Breast epithelium (tissue), 4 donors: ENCODE data around the gene NTN3. TPM values are rescaled to one million over a fixed set of nuclear protein-coding genes. Genes with fewer than 3 reads are reported as not detected.

Experiments used
- DNase-seq, 2 donors: peaks; one replicate each; pipeline ENCODE4 v3.0.0-alpha.2; 2019; ENCODE audit warnings: low spot score in 2 of 2
- H3K27ac ChIP-seq, 2 donors: fragments of 200-600 bp; sonication (generic) in 1 of 2; one replicate each; pipeline ENCODE4 v1.5.1; 2016 to 2019; ENCODE audit warnings: mild to moderate bottlenecking in 1 of 2
- H3K27me3 ChIP-seq, 2 donors: fragments of 200-600 bp; sonication (generic) in 1 of 2; one replicate each; pipeline versions ENCODE4 v1.5.1 to v1.6.0; 2017 to 2019; ENCODE audit warnings: control low read depth in 1 of 2, mild to moderate bottlenecking in 1 of 2
- H3K36me3 ChIP-seq: fragments of 200-600 bp; one replicate; pipeline ENCODE4 v1.5.1; 2019
- H3K4me1 ChIP-seq, 2 donors: fragments of 200-600 bp; sonication (generic); one replicate each; pipeline ENCODE4 v1.5.1; 2016 to 2019; ENCODE audit warnings: control low read depth in 1 of 2
- H3K4me3 ChIP-seq, 3 donors: fragments of 200-600 bp; sonication (generic); 1 replicate in 2 of 3; 2 replicates in 1 of 3; pipeline ENCODE4 v1.5.1; 2016 to 2019; ENCODE audit warnings: mild to moderate bottlenecking in 3 of 3, moderate library complexity in 2 of 3
- H3K9me3 ChIP-seq, 2 donors: fragments of 200-600 bp; sonication (generic) in 1 of 2; one replicate each; pipeline ENCODE4 v1.5.1; 2016 to 2019; ENCODE audit warnings: control low read depth in 1 of 2
- CTCF ChIP-seq, 3 donors: fragments of 450-650 bp; IDR thresholded peaks; one replicate each; pipeline ENCODE4 v1.5.1; 2016 to 2017; ENCODE audit warnings: antibody characterized with exemption in 3 of 3, mild to moderate bottlenecking in 3 of 3, moderate library complexity in 3 of 3
- POLR2A ChIP-seq: fragments of 450-650 bp; IDR thresholded peaks from one replicate; pipeline ENCODE4 v1.6.1; 2016; ENCODE audit warnings: antibody characterized with exemption, mild to moderate bottlenecking, moderate library complexity
- POLR2AphosphoS5 ChIP-seq, 3 donors: sonication (generic); formaldehyde crosslinking; IDR thresholded peaks; one replicate each; pipeline ENCODE4 v1.6.1; 2017; ENCODE audit warnings: antibody characterized with exemption in 3 of 3
- intact Hi-C: fragments of 100-400 bp; cut with DNase I; formaldehyde crosslinking; loops from one replicate; pipeline ENCODE4 v1.15.1; 2023; ENCODE audit warnings: low total_unique reads
- total RNA-seq, 3 donors: library from RNA; depleted of rRNA; stranded (reverse); fragments of >200 nt; gene quantifications; one replicate each; pipeline ENCODE4 v1.1.0, GENCODE V29; 2016

NTN3 gene
- total RNA-seq, 3 donors from 2014 or later: not detected

- Histone ChIP-seq H3K36me3 (no peaks in the 10 kb centered on the region), H3K9me3 (no peaks in the 10 kb centered on the region), H3K27me3 (no peaks in the 10 kb centered on the region), H3K4me3 (peak overlapping the region in 1 of 3 donors; percentile 40), H3K4me1 (peaks cover 10 to 27% of the 10 kb centered on the region in 2 donors), H3K27ac (peak overlapping the region; percentile 78 to 90)
- TF ChIP-seq CTCF (IDR thresholded peaks at IDR 0.05): no peak
- no peak for TF ChIP-seq POLR2AphosphoS5 (IDR thresholded peaks at IDR 0.05)
- no peak for TF ChIP-seq POLR2A
- no peak for DNase-seq
- intact Hi-C loops: no loop called here
Measured at GRCh38 chr16:2483939-2484897, 13.1 kb downstream of the NTN3 start.

DNA sequence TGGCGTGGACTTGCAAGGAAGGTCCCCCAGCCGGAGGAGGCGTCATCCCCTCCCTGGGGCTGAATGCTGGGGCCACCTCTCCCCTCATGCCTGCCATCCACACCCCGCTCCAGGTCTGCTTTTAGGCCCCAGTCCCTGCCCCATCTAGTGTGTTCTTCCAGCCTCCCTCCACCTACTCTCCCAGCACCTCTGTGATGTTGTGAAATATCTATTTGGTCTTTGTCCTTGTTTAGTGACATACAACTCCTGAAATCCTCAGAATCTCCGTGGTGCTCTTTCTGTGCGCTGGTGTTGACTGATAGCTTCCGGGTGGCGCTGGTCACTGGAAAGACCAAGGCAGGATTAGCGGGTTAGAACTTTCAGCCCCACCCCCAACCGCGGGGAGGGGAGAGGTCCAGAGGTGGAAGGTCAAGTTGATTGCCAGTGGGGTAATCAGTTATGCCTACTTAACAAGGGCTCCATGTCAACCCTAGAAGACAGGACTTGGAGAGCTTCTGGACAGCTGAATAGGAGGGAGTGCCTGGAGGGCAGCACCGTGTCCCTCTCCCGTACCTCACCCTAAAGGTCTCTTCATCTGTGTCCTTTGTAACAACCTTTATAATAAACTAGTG lies 13.9 kb downstream of the NTN3 start:
- TF ChIP-seq POLR2AphosphoS5 (IDR thresholded peaks at IDR 0.05) (no peak), POLR2A (no peak), CTCF (IDR thresholded peaks at IDR 0.05) (no peak)
- DNase-seq: no peak
- Histone ChIP-seq H3K36me3 (no peaks in the 10 kb centered on the region), H3K4me1 (peaks cover 10 to 27% of the 10 kb centered on the region in 2 donors), H3K27me3 (no peaks in the 10 kb centered on the region), H3K27ac (peak overlapping the region; percentile 78 to 90), H3K9me3 (no peaks in the 10 kb centered on the region), H3K4me3 (no peak overlapping the region)
- intact Hi-C loops: no loop called here

DNA sequence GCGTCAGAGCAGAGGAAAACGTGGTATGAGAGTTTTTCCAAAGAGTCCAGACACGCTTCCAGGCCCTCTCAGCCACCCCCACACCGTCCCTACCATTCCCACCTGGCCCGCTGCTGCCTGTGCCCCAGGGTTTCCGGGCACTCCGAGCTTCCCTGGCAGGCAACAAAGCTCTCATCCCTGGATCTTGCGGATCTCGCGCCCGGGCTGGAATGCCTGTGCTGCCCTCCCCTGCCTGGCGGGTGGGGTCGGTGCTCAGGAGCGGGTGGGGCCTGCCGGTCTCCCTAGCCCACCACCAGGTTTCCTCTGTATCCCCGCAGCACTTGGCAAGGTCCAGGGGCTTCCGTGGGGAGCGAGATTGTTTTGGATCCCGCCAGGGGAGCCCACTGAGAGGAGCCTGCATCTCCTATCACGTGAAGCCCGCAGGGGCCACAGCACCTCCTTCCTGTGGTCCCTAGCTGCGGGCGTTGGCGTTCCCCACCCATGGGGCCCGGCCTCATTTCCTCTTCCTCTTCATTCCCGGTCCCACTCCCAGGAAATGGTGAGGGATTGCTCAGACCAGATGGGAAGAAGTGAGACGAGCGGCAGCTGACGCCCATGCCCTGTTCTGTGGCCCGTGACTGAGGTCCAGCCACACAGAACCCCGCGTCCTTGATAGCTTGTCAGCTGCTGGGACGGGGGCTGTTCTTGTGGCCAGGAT lies 14.9 kb downstream of the NTN3 start:
- intact Hi-C loops: no loop called here
- Histone ChIP-seq H3K36me3 (no peaks in the 10 kb centered on the region), H3K4me1 (peaks cover 10 to 27% of the 10 kb centered on the region in 2 donors), H3K27me3 (no peaks in the 10 kb centered on the region), H3K27ac (peak overlapping the region; percentile 29 to 90), H3K9me3 (no peaks in the 10 kb centered on the region), H3K4me3 (peak overlapping the region in 2 of 3 donors; percentile 7 to 26)
- no peak for DNase-seq
- TF ChIP-seq POLR2A (no peak), POLR2AphosphoS5 (IDR thresholded peaks at IDR 0.05) (no peak), CTCF (IDR thresholded peaks at IDR 0.05) (no peak)

DNA sequence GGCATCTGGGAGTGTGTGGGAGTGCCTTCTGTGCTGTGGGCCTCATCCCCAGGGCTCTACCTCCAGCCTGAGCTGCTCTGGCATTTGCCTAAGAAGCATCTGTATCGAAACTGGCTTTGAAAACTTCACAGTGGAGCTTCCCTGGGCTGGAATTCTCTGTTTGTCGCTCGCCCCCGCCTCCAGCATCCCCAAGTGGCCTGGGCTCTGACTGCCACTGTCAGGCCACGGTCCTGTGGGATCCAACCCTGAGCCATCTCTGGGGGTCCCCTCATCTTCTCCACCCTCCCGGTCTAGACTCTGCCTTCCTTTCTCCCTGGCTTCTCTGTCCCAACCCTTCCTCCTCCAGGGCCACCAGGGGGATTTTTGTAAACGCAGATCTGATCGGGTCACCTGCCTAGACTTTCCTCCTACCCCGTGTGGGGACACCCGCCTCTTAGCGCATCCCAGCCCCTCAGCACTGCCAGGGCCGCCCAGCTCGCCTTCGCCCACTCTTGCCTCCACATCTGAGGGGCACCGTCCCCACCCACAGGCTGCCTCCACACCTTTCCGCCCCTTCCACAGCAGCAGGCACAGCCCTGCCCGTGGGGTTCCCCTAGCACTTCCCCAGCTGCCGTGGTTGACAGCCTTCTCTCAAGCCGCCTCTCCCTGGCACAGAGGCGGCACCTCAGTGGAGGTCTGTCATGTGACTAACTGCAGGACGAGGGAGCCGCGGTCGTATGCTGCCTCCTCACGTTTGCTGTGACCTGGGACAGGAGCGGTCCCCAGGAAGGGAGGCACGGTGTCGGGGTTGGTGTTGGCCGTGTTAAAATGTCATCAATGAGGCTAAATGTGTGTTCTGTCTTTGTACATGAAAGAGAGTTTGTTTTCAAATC lies 15.8 kb downstream of the NTN3 start:
- intact Hi-C loops: no loop called here
- peak overlapping the region; percentile 29 to 90 for H3K27ac ChIP-seq
- TF ChIP-seq CTCF (IDR thresholded peaks at IDR 0.05) (peak in 1 of 3 donors; percentile 16), POLR2A (no peak)

More for the DNA sequence above, 15.8 kb downstream of the NTN3 start:
- Histone ChIP-seq H3K9me3 (no peaks in the 10 kb centered on the region), H3K4me1 (peaks cover 10 to 25% of the 10 kb centered on the region in 2 donors), H3K36me3 (no peaks in the 10 kb centered on the region), H3K4me3 (no peak overlapping the region), H3K27me3 (no peaks in the 10 kb centered on the region)
- DNase-seq: peak; percentile 71 to 74
